Body of pancreas (tissue), 4 donors: ENCODE data around the gene CCDC81. TPM values are rescaled to one million over a fixed set of nuclear protein-coding genes. Genes with fewer than 3 reads are reported as not detected.

Experiments
- ATAC-seq: fragments of 150-250 bp; one replicate; pipeline ENCODE4 v1.9.1; 2016
- DNase-seq, 4 donors: peaks; one replicate each; pipeline ENCODE4 v3.0.0-alpha.2; 2019
- H3K27ac ChIP-seq, 4 donors: fragments of 200-600 bp; sonication (generic); 1 replicate in 3 of 4; 2 replicates in 1 of 4; pipeline versions ENCODE4 v1.5.1 to v1.6.1; 2016 to 2019; ENCODE audit warnings: mild to moderate bottlenecking in 1 of 4, mixed read lengths in 1 of 4, moderate library complexity in 1 of 4
- H3K27me3 ChIP-seq, 2 donors: fragments of 200-600 bp; sonication (generic); one replicate each; pipeline ENCODE4 v1.6.0; 2016; ENCODE audit warnings: mild to moderate bottlenecking in 1 of 2
- H3K36me3 ChIP-seq, 2 donors: fragments of 200-600 bp; sonication (generic); replicated peaks in 1 of 2; 2 replicates each; pipeline ENCODE4 v1.5.1; 2016; ENCODE audit warnings: low read depth in 2 of 2; ENCODE audit not compliant: insufficient read depth in 1 of 2
- H3K4me1 ChIP-seq: fragments of 200-600 bp; sonication (generic); one replicate; pipeline ENCODE4 v1.6.0; 2016
- H3K4me3 ChIP-seq, 2 donors: fragments of 200-600 bp; sonication (generic); 1 replicate in 1 of 2; 2 replicates in 1 of 2; pipeline ENCODE4 v1.5.1; 2016 to 2019
- H3K9me3 ChIP-seq, 3 donors: fragments of 200-600 bp; sonication (generic); 1 replicate in 2 of 3; 2 replicates in 1 of 3; pipeline ENCODE4 v1.5.1; 2016
- POLR2A ChIP-seq, 3 donors: fragments of 450-650 bp; IDR thresholded peaks; one replicate each; pipeline ENCODE4 v1.6.1; 2016; ENCODE audit warnings: antibody characterized with exemption in 3 of 3, mild to moderate bottlenecking in 2 of 3
- WGBS, 2 donors: methylation state at CpG; one replicate each; pipeline ENCODE4 v1.1.5; 2017; 5-methylcytosine and 5-hydroxymethylcytosine counted together
- intact Hi-C: fragments of 100-400 bp; cut with DNase I; formaldehyde crosslinking; loops from one replicate; pipeline ENCODE4 v1.15.1; 2023
- total RNA-seq, 2 donors: library from RNA; depleted of rRNA; stranded (reverse); fragments of >200 nt; gene quantifications; one replicate each; pipeline ENCODE4 v1.1.0, GENCODE V29; 2016
- TF ChIP-seq, protein P1 (sequence below), 7 experiments: fragments of 450-650 bp in 4 of 7; fragments of 200-600 bp in 3 of 7; sonication (generic) in 3 of 7; IDR thresholded peaks; one replicate each; pipeline ENCODE4 v1.5.1; 2016 to 2019; ENCODE audit warnings: antibody characterized with exemption in 7 of 7

Gene CCDC81
- total RNA-seq, 2 donors from 2014 or later, result 0.52 TPM; not detected in 1

- no peaks in the 10 kb centered on the region for H3K4me1 ChIP-seq
- no peaks in the 10 kb centered on the region for H3K27me3 ChIP-seq
- H3K4me3 ChIP-seq, result no peak overlapping the region
- 82 to 83% methylated on average over 2 of the region's 2 CpGs for WGBS, 2 donors
- DNase-seq (no peak), ATAC-seq (no peak)
- intact Hi-C loops, result no loop called here
- H3K36me3 ChIP-seq, result no peaks in the 10 kb centered on the region
- no peaks in the 10 kb centered on the region for H3K9me3 ChIP-seq
- TF ChIP-seq, protein P1, sequence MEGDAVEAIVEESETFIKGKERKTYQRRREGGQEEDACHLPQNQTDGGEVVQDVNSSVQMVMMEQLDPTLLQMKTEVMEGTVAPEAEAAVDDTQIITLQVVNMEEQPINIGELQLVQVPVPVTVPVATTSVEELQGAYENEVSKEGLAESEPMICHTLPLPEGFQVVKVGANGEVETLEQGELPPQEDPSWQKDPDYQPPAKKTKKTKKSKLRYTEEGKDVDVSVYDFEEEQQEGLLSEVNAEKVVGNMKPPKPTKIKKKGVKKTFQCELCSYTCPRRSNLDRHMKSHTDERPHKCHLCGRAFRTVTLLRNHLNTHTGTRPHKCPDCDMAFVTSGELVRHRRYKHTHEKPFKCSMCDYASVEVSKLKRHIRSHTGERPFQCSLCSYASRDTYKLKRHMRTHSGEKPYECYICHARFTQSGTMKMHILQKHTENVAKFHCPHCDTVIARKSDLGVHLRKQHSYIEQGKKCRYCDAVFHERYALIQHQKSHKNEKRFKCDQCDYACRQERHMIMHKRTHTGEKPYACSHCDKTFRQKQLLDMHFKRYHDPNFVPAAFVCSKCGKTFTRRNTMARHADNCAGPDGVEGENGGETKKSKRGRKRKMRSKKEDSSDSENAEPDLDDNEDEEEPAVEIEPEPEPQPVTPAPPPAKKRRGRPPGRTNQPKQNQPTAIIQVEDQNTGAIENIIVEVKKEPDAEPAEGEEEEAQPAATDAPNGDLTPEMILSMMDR (IDR thresholded peaks at IDR 0.05), result no peak
- TF ChIP-seq POLR2A (IDR thresholded peaks at IDR 0.05), result no peak
- no peak overlapping the region for H3K27ac ChIP-seq
Measured at GRCh38 chr11:86365546-86365945, 9.1 kb upstream of the CCDC81 start.

DNA sequence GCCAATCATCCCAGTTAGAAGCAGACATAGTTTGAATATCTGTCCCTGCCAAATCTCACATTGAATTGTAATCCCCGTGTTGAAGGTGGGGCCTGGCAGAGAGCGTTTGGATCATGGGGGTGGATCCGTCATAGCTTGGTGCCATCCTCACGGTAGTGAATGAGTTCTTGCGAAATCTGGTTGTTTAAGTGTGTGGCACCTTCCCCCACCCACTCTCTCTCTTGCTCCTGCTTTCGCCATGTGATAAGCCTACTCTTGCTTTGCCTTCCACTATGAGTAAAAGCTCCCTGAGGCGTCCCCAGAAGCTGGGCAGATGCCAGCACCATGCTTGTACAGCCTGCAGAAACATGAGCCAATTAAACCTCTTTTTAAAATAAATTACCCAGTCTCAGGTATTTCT, 5.0 kb upstream of the CCDC81 start:
- 94 to 95% methylated on average over 7 of the region's 7 CpGs for WGBS, 2 donors
- ATAC-seq (no peak), DNase-seq (no peak)
- Histone ChIP-seq H3K36me3 (no peaks in the 10 kb centered on the region), H3K27ac (no peak overlapping the region), H3K9me3 (no peaks in the 10 kb centered on the region), H3K27me3 (no peaks in the 10 kb centered on the region), H3K4me3 (no peak overlapping the region), H3K4me1 (peaks cover 6% of the 10 kb centered on the region)
- intact Hi-C loops, result no loop called here
- no peak for TF ChIP-seq POLR2A (IDR thresholded peaks at IDR 0.05)
- TF ChIP-seq, protein P1 (IDR thresholded peaks at IDR 0.05), result no peak

DNA sequence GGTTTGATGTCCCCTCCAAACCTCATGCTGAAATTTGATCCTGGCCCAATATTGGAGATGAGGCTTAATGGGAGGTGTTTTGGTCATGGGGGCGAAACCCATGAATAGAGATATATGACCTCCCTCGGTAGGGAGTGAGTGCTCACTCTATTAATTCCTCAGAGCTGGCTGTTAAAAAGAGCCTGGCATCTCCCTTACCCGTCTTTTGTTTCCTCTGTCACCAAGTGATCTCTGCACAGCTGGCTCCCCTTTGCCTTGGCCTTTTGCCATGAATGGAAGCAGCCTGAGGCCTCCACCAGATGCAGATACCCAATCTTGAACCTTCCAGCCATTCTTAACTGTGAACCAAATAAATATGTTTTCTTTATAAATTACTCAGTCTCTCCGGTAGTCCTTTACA, 4.5 kb upstream of the CCDC81 start:
- intact Hi-C loops, result no loop called here
- WGBS, 2 donors, result 96 to 99% methylated on average over 4 of the region's 4 CpGs
- no peak overlapping the region for H3K4me3 ChIP-seq
- ATAC-seq (no peak), DNase-seq (no peak)
- H3K36me3 ChIP-seq, result no peaks in the 10 kb centered on the region
- no peak overlapping the region for H3K27ac ChIP-seq
- no peaks in the 10 kb centered on the region for H3K9me3 ChIP-seq
- no peaks in the 10 kb centered on the region for H3K27me3 ChIP-seq
- TF ChIP-seq POLR2A (IDR thresholded peaks at IDR 0.05), result no peak
- TF ChIP-seq, protein P1 (IDR thresholded peaks at IDR 0.05), result no peak
- peaks cover 7% of the 10 kb centered on the region for H3K4me1 ChIP-seq

DNA sequence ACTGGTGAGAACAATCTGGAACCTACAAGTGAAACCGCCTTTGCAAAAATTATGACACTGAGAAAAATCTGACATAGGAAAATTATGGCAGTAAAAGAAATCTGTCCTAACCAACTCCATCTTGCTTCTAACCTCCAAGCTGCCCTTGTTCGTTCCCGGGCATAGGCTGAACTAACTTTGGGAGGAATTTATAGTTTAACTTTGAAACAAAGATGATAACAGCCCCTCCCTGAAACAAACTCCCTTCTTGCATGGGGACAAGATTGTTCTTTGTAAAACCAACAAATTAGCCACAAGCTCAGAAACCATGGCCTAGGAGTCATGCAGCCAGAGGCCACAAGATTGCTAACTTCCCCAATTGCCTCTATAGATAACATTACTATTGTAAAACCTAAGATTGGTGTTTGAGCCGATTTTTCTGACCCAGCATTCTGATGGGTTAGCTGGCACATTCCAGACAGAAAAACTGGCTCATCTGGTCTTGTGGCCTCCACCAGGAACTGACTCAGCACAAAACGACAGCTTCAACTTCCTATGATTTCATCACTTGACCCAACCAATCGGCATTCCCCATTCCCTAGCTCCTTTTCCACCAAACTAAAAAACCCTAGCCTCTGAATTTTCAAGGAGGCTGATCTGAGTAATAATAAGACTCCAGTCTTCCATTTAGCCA, 3.6 kb upstream of the CCDC81 start:
- Histone ChIP-seq H3K9me3 (no peaks in the 10 kb centered on the region), H3K36me3 (no peaks in the 10 kb centered on the region), H3K4me1 (peaks cover 7% of the 10 kb centered on the region), H3K4me3 (no peak overlapping the region), H3K27ac (no peak overlapping the region), H3K27me3 (no peaks in the 10 kb centered on the region)
- ATAC-seq (no peak), DNase-seq (peak in 1 of 4 donors; percentile 4)
- no peak for TF ChIP-seq POLR2A (IDR thresholded peaks at IDR 0.05)
- TF ChIP-seq, protein P1 (IDR thresholded peaks at IDR 0.05), result no peak
- intact Hi-C loops, result no loop called here
- WGBS, 2 donors, result 56 to 64% methylated on average over 6 of the region's 6 CpGs

- Histone ChIP-seq H3K27me3 (no peaks in the 10 kb centered on the region), H3K27ac (no peak overlapping the region), H3K4me1 (peaks cover 7% of the 10 kb centered on the region), H3K9me3 (no peaks in the 10 kb centered on the region), H3K36me3 (no peaks in the 10 kb centered on the region), H3K4me3 (no peak overlapping the region)
- no peak for DNase-seq
- WGBS, 2 donors, result 95 to 100% methylated on average over 1 of the region's 1 CpG
- ATAC-seq, result no peak
- TF ChIP-seq, protein P1 (IDR thresholded peaks at IDR 0.05), result no peak
- no peak for TF ChIP-seq POLR2A (IDR thresholded peaks at IDR 0.05)
- intact Hi-C loops, result no loop called here
Measured at GRCh38 chr11:86372041-86372440, 2.6 kb upstream of the CCDC81 start.
